K562 (cell line): ENCODE results near the gene SPATA20. TPM values are rescaled to one million over a fixed set of nuclear protein-coding genes. Genes with fewer than 3 reads are reported as not detected.
A peak's percentile ranks its signal among the peaks of the same experiment; 100 is the strongest.

Experiments
- CBX2 ChIP-seq: fragments of 200-600 bp; sonication (generic); IDR thresholded peaks from one replicate; pipeline ENCODE4 v1.6.1; 2012; ENCODE audit warnings: mild to moderate bottlenecking, low read length, inconsistent platforms; ENCODE audit not compliant: insufficient read depth, poor library complexity, severe bottlenecking
- CBX3 ChIP-seq, 2 experiments: IDR thresholded peaks; 1 replicate in 1 of 2; 2 replicates in 1 of 2; pipeline ENCODE4 v1.6.1; 2012; ENCODE audit warnings: inconsistent platforms in 2 of 2, low read length in 2 of 2, borderline replicate concordance in 1 of 2, control low read depth in 1 of 2
- CCAR2 ChIP-seq: fragments of 200-400 bp; formaldehyde crosslinking; IDR thresholded peaks from 2 replicates; pipeline ENCODE4 v1.6.1; 2017; ENCODE audit warnings: mild to moderate bottlenecking, low read depth, low read length
- EGR1 ChIP-seq: fragments of 450-650 bp; conservative IDR thresholded peaks from 2 replicates; pipeline ENCODE4 v1.6.1; 2017; ENCODE audit warnings: mild to moderate bottlenecking
- GATA2 ChIP-seq: sonication (generic); formaldehyde crosslinking; IDR thresholded peaks from 2 replicates; pipeline ENCODE4 v1.4.0; 2020; ENCODE audit warnings: mild to moderate bottlenecking, missing genetic modification reagents
- HNRNPUL1 ChIP-seq: fragments of 200-400 bp; formaldehyde crosslinking; IDR thresholded peaks from 2 replicates; pipeline ENCODE4 v1.6.1; 2017; ENCODE audit warnings: low read length
- HOMEZ ChIP-seq: fragments of 250-450 bp; sonication (Bioruptor Pico); IDR thresholded peaks from 2 replicates; pipeline ENCODE4 v1.4.0; 2020; ENCODE audit warnings: mild to moderate bottlenecking, moderate library complexity
- MXI1 ChIP-seq: IDR thresholded peaks from 2 replicates; pipeline ENCODE4 v1.6.1; 2011; ENCODE audit warnings: low read depth, mild to moderate bottlenecking, improper control_type of control experiment, low read length
- NCOA4 ChIP-seq: fragments of 450-650 bp; IDR thresholded peaks from 2 replicates; pipeline ENCODE4 v1.6.1; 2018; ENCODE audit warnings: mild to moderate bottlenecking; ENCODE audit not compliant: partially characterized antibody
- NFIC ChIP-seq: fragments of 450-650 bp; IDR thresholded peaks from 2 replicates; pipeline ENCODE4 v1.6.1; 2017; ENCODE audit warnings: mild to moderate bottlenecking, inconsistent platforms
- NFXL1 ChIP-seq: fragments of 450-650 bp; formaldehyde crosslinking; IDR thresholded peaks from 2 replicates; pipeline ENCODE4 v1.4.0; 2021; ENCODE audit warnings: mild to moderate bottlenecking
- PCBP1 ChIP-seq: fragments of 200-400 bp; formaldehyde crosslinking; IDR thresholded peaks from 2 replicates; pipeline ENCODE4 v1.6.1; 2018; ENCODE audit warnings: mild to moderate bottlenecking, low read depth, low read length; ENCODE audit not compliant: poor library complexity, severe bottlenecking
- PHF20 ChIP-seq: fragments of 450-650 bp; IDR thresholded peaks from 2 replicates; pipeline ENCODE4 v1.6.1; 2018; ENCODE audit not compliant: partially characterized antibody
- RBM25 ChIP-seq: fragments of 200-400 bp; formaldehyde crosslinking; IDR thresholded peaks from 2 replicates; pipeline ENCODE4 v1.6.1; 2018; ENCODE audit warnings: low read length, low read depth, moderate library complexity; ENCODE audit not compliant: severe bottlenecking
- SMARCB1 ChIP-seq: IDR thresholded peaks from 2 replicates; pipeline ENCODE4 v1.6.1; 2011; ENCODE audit warnings: improper control_type of control experiment, low read depth; ENCODE audit not compliant: insufficient read length
- STAT5B ChIP-seq: fragments of 250-450 bp; sonication (Bioruptor Pico); IDR thresholded peaks from 2 replicates; pipeline ENCODE4 v1.8.0; 2021; ENCODE audit warnings: mild to moderate bottlenecking, inconsistent platforms
- TFAP4 ChIP-seq: sonication (generic); formaldehyde crosslinking; IDR thresholded peaks from 2 replicates; pipeline ENCODE4 v1.8.0; 2022; ENCODE audit warnings: missing genetic modification reagents, mild to moderate bottlenecking, moderate library complexity, borderline replicate concordance
- TGIF2 ChIP-seq: sonication (generic); formaldehyde crosslinking; IDR thresholded peaks from 2 replicates; pipeline ENCODE4 v1.8.1; 2022; ENCODE audit warnings: mild to moderate bottlenecking, missing genetic modification reagents, moderate library complexity
- TRIM24 ChIP-seq, 2 experiments: fragments of 450-650 bp; IDR thresholded peaks; 2 replicates each; pipeline ENCODE4 v1.6.1; 2016
- ZFP36 ChIP-seq: fragments of 150-350 bp; IDR thresholded peaks from 2 replicates; pipeline ENCODE4 v1.6.1; 2018; ENCODE audit warnings: low read length, low read depth; ENCODE audit not compliant: partially characterized antibody
- ZNF165 ChIP-seq: fragments of 250-450 bp; sonication (Bioruptor Pico); IDR thresholded peaks from 2 replicates; pipeline ENCODE4 v1.4.0; 2020; ENCODE audit warnings: borderline replicate concordance
- polyA plus RNA-seq, 8 experiments: library from polyadenylated mRNA; depleted of rRNA in 4 of 8; stranded (reverse) in 5 of 8; unstranded in 3 of 8; fragments of >200 nt; fragmentation: Nextera tagmentation in 2 of 8; fragmentation: Illumina TruSeq in 1 of 8; extraction: Ambion mirVana in 2 of 8; extraction: Trizol in 1 of 8; gene quantifications; 2 replicates each; pipeline versions ENCODE4 v1.2.1 to v1.2.3, GENCODE V29; 2011 to 2014; ENCODE audit warnings: inconsistent platforms in 1 of 8, missing spikeins in 1 of 8
- total RNA-seq, 7 experiments: library from RNA; depleted of rRNA in 6 of 7; stranded (reverse); fragments of >200 nt in 6 of 7; fragmentation: Illumina TruSeq in 2 of 7; extraction: Trizol in 2 of 7; gene quantifications; 2 replicates each; pipeline versions ENCODE4 v1.2.1 to v1.2.3, GENCODE V29; 2011 to 2021; ENCODE audit warnings: low replicate concordance in 1 of 7
- TF ChIP-seq, protein P1 (sequence below): sonication (generic); formaldehyde crosslinking; IDR thresholded peaks from 2 replicates; pipeline ENCODE4 v1.8.0; 2022; ENCODE audit warnings: mild to moderate bottlenecking, missing genetic modification reagents, borderline replicate concordance

The SPATA20 gene
- total and polyA plus RNA-seq, 9 of the 15 experiments (the other 6 are each of a cell fraction or from before 2014, with no cell fraction given) = 0.08 to 4.0 (median 1.5) TPM

- no peak for TF ChIP-seq SMARCB1
- no peak for TF ChIP-seq ZFP36
- no peak for TF ChIP-seq PCBP1
- no peak for TF ChIP-seq CCAR2
- TF ChIP-seq TFAP4 (CRISPR knock-in tag) = peak; percentile 86
- no peak for TF ChIP-seq NCOA4
- no peak for TF ChIP-seq TRIM24 (IDR thresholded peaks at IDR 0.05)
- peak; percentile 97 for TF ChIP-seq EGR1
- TF ChIP-seq NFXL1 (CRISPR knock-in tag) = no peak
- TF ChIP-seq TGIF2 (CRISPR knock-in tag) = no peak
- no peak for TF ChIP-seq CBX2
- no peak for TF ChIP-seq ZNF165
- TF ChIP-seq PHF20 = peak; percentile 52
- TF ChIP-seq MXI1 = no peak
- no peak for TF ChIP-seq HOMEZ (CRISPR knock-in tag)
- no peak for TF ChIP-seq STAT5B (CRISPR knock-in tag)
- TF ChIP-seq, protein P1, sequence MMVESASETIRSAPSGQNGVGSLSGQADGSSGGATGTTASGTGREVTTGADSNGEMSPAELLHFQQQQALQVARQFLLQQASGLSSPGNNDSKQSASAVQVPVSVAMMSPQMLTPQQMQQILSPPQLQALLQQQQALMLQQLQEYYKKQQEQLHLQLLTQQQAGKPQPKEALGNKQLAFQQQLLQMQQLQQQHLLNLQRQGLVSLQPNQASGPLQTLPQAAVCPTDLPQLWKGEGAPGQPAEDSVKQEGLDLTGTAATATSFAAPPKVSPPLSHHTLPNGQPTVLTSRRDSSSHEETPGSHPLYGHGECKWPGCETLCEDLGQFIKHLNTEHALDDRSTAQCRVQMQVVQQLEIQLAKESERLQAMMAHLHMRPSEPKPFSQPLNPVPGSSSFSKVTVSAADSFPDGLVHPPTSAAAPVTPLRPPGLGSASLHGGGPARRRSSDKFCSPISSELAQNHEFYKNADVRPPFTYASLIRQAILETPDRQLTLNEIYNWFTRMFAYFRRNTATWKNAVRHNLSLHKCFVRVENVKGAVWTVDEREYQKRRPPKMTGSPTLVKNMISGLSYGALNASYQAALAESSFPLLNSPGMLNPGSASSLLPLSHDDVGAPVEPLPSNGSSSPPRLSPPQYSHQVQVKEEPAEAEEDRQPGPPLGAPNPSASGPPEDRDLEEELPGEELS (CRISPR knock-in tag) = no peak
- TF ChIP-seq NFIC = no peak
- no peak for TF ChIP-seq RBM25
- no peak for TF ChIP-seq HNRNPUL1
- TF ChIP-seq CBX3 (IDR thresholded peaks at IDR 0.05; ENCODE audit: borderline replicate concordance in 1 of 2, low read length in 2 of 2) = 0 out of 3 replicates have a peak, but pooled peaks of 1 of the 2 experiments have one; percentile 35
- no peak for TF ChIP-seq GATA2 (CRISPR knock-in tag)
Measured at GRCh38 chr17:50541716-50542688, 5.0 kb upstream of the SPATA20 start (continued).
